HG03159 (cell line): ENCODE results near the gene TANGO2.

Source experiments
- ATAC-seq: cut with Tn5 transposase; IDR thresholded peaks from one replicate; pipeline ENCODE4 v1.9.1; 2021; ENCODE audit warnings: mild to moderate bottlenecking, moderate library complexity; ENCODE audit not compliant: unreplicated experiment

The TANGO2 gene

GRCh38 chr22:20020533-20021195 lies at the start of gene TANGO2:
TSS of gene TANGO2 (plus strand) at chr22:20021110. CDS start at chr22:20036799, 15,689 bp downstream.
- peak; percentile 68 for ATAC-seq

GRCh38 chr22:19971276-19972124 lies 49.4 kb upstream of the TANGO2 start:
- no peak for ATAC-seq

GRCh38 chr22:19972251-19972650 lies 48.7 kb upstream of the TANGO2 start:
- no peak for ATAC-seq

- no peak for ATAC-seq
These were observed 48.0 kb upstream of the TANGO2 start for GRCh38 chr22:19972652-19973550.

GRCh38 chr22:19973551-19974267 lies 47.2 kb upstream of the TANGO2 start:
- no peak for ATAC-seq

- ATAC-seq, result peak; percentile 45
These were observed 46.5 kb upstream of the TANGO2 start for GRCh38 chr22:19974268-19974861.

- no peak for ATAC-seq
These were observed 45.8 kb upstream of the TANGO2 start for GRCh38 chr22:19974935-19975706.

- ATAC-seq, result no peak
These were observed 45.2 kb upstream of the TANGO2 start for GRCh38 chr22:19975707-19976035.

- ATAC-seq, result no peak
These were observed 44.2 kb upstream of the TANGO2 start for GRCh38 chr22:19976671-19977070.

GRCh38 chr22:19977296-19978243 lies 43.3 kb upstream of the TANGO2 start:
- ATAC-seq, result no peak

- ATAC-seq, result no peak
These were observed 42.2 kb upstream of the TANGO2 start for GRCh38 chr22:19978748-19979147.

GRCh38 chr22:19979712-19980493 lies 41.0 kb upstream of the TANGO2 start:
- ATAC-seq, result no peak

- ATAC-seq, result no peak
These were observed 40.1 kb upstream of the TANGO2 start for GRCh38 chr22:19980766-19981165.

- no peak for ATAC-seq
These were observed 39.5 kb upstream of the TANGO2 start for GRCh38 chr22:19981171-19981960.

GRCh38 chr22:19981961-19982920 lies 38.7 kb upstream of the TANGO2 start:
- no peak for ATAC-seq
